ENCODE data around the gene KIAA0930.

KIAA0930 gene

GRCh38 chr22:45163451-45164269, 77.0 kb downstream of the KIAA0930 start, which contains the start of gene NUP50 (continued):
- TF ChIP-seq KLF7 (tag by site-specific recombination; IDR thresholded peaks at IDR 0.05; ENCODE audit: borderline replicate concordance) = peak; percentile 81; the same call in 1 of the 2 replicates
- TF ChIP-seq ZNF133 (tag by site-specific recombination; IDR thresholded peaks at IDR 0.05) = no peak
- no peak for TF ChIP-seq ZNF513 (tag by site-specific recombination; IDR thresholded peaks at IDR 0.05)
- TF ChIP-seq GLI4 (tag by site-specific recombination; IDR thresholded peaks at IDR 0.05) = peak; percentile 77
- TF ChIP-seq KLF10 (tag by site-specific recombination; IDR thresholded peaks at IDR 0.05) = 0 out of 2 replicates have a peak, but pooled peaks have one; percentile 24
- TF ChIP-seq PRDM6 (tag by site-specific recombination; IDR thresholded peaks at IDR 0.05) = no peak
- no peak for TF ChIP-seq ZNF37A (tag by site-specific recombination; IDR thresholded peaks at IDR 0.05)
- no peak for TF ChIP-seq ZNF658 (tag by site-specific recombination; IDR thresholded peaks at IDR 0.05)
- TF ChIP-seq ZNF521 (tag by site-specific recombination; IDR thresholded peaks at IDR 0.05) = no peak
- TF ChIP-seq ZNF280D (tag by site-specific recombination; IDR thresholded peaks at IDR 0.05) = no peak
- 0 out of 2 replicates have a peak, but pooled peaks have one; percentile 8 for TF ChIP-seq TSHZ1 (tag by site-specific recombination; IDR thresholded peaks at IDR 0.05; ENCODE audit: borderline replicate concordance)
- TF ChIP-seq FEZF1 (tag by site-specific recombination; IDR thresholded peaks at IDR 0.05) = peak; percentile 39; the same call in 1 of the 2 replicates
- TF ChIP-seq ZNF223 (tag by site-specific recombination; IDR thresholded peaks at IDR 0.05) = no peak
- no peak for TF ChIP-seq ZSCAN16 (tag by site-specific recombination; IDR thresholded peaks at IDR 0.05)
- TF ChIP-seq ZNF138 (tag by site-specific recombination; IDR thresholded peaks at IDR 0.05; ENCODE audit: borderline replicate concordance) = no peak
- TF ChIP-seq REST (tag by site-specific recombination; IDR thresholded peaks at IDR 0.05) = no peak
- peak; percentile 79 for TF ChIP-seq ZXDB (tag by site-specific recombination; IDR thresholded peaks at IDR 0.05)
- peak; percentile 28; the same call in 1 of the 2 replicates for TF ChIP-seq TCF7L2 (IDR thresholded peaks at IDR 0.05; ENCODE audit: borderline replicate concordance, low read depth, low read length)
- peak; percentile 67; the same call in 1 of the 2 replicates for TF ChIP-seq KLF16 (tag by site-specific recombination; IDR thresholded peaks at IDR 0.05)
- 0 out of 2 replicates have a peak, but pooled peaks have one; percentile 60 for TF ChIP-seq KLF17 (tag by site-specific recombination; IDR thresholded peaks at IDR 0.05)
- no peak for TF ChIP-seq ZNF488 (tag by site-specific recombination; IDR thresholded peaks at IDR 0.05)
- peak; percentile 37; the same call in 1 of the 2 replicates for TF ChIP-seq OVOL3 (tag by site-specific recombination; IDR thresholded peaks at IDR 0.05)
- TF ChIP-seq ZSCAN30 (tag by site-specific recombination; IDR thresholded peaks at IDR 0.05) = 0 out of 2 replicates have a peak, but pooled peaks have one; percentile 14
